Measurements from ENCODE around the gene SULT4A1.
"Not testable (repeated sequence)": the region's sequence is repeated elsewhere in the genome, so short reads cannot be mapped to it uniquely, and the experiment has no call there.

SULT4A1 gene

DNA sequence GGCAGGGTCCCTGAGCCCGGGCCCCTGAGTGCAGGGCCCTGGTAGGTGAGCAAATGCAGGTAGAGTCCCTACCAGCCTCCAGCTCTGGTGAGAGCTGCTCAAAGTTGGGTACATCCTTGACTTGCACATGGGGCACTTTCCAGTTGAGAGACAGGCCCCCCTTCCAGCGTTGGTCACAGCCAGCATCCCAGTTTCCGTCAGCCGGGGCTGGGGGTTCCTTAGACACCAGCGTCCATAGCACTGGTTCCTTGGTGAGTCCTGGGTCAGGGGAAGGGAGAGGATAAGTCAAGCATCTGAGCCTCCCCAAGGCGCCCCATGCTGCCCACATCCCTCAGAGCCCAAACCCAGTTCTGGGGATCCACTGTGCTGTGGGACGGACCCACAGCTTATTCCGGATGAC, 23.9 kb upstream of the SULT4A1 start:
- DNase-seq (ENCODE audit: low read depth), result no peak

DNA sequence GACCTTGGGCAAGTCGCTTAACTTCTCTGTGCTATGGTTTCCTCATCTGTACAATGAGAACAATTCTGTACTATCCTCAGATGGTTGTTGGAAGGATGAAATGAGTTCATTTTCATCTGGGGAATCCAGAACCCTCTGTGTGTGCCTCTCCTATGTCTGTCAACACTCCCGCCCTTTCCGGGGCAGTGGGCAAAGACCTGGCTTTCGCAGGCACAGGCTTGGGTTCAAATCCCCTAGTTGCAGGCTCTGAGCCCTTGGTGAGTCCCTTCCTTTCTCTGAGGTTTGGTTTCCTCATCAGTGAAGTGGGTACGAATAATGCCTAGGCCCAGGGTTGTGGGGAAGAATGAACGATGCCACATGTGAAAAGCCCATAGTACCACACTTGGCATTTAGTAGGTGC, 23.5 kb upstream of the SULT4A1 start:
- no peak for DNase-seq (ENCODE audit: low read depth)

DNA sequence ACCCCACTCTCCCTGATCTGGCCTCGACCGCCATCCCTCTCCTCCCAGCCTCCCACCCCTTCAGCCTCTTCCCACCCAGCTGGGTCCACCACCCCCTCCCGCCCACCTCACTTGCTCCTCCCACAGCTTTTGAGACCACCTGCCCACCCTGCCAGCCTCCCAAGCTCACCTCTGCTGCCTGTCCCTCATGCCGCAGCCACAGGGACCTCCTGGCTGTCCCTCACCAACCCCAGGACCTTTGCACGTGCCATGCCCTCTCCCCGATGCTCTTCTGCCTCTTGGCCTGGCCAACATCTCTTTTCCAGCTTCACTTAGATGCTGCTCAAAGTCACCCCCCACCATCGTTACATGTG, 23.0 kb upstream of the SULT4A1 start:
- DNase-seq (ENCODE audit: low read depth), result no peak

DNA sequence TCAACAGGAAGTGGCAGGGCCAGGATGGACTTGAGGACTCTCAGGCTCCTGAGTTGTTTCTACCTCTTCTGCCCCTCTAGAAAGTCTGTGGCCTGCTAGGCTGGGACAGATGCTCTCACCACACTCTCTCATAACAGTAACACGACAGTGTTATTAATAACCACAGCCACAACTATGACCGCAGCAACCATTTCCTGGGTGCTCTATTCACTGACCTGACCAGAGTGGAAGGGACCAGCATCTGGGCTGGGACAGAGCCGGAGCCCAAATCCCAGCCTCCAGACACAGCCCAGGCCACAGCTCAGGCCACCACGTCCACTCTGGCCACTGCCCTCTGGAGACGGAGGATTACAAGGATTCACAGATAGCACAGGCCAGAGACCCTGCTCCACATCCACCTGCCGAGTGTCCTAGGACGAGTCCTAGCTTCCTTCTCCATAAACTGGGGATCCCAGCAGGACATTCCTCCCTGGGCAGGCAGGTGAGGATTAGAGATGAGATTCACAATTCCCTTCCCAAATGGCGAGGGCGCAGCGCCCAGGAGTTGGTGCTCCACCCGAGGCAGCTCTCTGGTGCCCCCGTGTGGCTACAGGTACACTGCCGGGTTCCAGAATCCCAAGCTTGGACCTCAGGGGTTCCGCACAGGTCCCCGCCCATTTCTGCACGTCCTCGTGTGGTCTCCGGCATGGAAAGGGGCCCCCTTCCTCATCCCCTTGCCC, 22.4 kb upstream of the SULT4A1 start:
- peak; percentile 50 for DNase-seq (ENCODE audit: low read depth)

DNA sequence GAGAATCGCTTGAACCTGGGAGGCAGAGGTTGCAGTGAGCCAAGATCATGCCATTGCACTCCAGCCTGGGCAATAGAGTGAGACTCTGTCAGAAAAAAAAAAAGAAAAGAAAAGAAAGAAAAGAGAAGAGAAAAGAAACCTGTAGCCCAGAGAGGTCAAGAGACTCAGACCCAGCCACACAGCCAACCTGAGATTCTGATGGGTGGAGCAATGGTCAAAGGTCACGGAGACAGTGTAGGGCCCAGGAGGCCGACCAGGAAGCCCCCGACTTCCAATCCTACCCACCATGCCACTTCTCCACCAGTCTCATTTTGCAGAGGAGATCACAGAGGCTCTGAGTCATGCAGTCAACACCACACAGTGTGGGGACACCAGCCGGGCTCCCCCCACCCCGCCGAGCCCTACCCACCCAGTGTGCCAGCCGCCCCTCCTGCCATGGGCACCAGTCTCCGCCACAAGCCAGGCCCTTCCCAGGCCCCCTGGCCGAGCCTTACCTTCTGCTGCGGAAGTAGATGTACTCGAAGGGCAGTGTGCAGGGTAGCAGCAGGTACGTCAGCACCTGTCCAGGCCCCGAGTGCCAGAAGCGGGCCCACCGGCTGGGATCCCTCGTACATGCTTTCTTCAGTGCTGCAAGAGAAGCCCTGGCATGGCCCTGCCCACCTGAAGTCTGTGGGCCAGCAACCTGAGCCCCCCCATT, 21.6 kb upstream of the SULT4A1 start:
- no peak for DNase-seq (ENCODE audit: low read depth)

DNA sequence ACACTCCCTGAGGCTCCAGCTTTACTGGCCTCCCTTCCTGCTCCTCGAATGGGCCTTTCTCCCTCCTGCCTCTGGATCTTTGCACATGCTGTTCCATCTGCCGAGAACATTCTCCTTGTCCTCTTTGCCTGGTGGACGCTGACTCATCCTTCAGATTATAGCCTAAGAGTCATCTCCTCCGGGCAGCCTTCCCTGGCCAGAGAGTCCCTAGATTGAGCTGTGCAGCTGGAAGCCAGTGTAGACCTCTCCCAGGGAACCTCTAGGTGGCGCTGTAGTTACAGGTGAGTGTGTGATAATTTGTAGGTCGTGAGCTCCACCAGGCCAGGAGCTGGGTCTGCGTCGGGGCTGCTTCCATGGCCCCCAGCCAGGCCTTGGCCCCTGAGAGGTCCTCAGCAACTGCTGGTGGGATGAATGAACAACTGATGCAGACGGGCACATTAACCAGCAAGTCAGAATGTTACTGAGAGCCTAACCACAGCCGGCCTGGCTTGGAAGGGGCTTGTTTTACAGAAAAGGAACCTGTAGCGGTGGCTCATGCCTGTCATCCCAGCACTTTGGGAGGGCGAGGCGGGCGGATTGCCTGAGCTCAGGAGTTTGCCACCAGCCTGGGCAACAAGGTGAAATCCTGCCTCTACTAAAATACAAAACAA, 20.8 kb upstream of the SULT4A1 start:
- peak; percentile 80 for DNase-seq (ENCODE audit: low read depth)

DNA sequence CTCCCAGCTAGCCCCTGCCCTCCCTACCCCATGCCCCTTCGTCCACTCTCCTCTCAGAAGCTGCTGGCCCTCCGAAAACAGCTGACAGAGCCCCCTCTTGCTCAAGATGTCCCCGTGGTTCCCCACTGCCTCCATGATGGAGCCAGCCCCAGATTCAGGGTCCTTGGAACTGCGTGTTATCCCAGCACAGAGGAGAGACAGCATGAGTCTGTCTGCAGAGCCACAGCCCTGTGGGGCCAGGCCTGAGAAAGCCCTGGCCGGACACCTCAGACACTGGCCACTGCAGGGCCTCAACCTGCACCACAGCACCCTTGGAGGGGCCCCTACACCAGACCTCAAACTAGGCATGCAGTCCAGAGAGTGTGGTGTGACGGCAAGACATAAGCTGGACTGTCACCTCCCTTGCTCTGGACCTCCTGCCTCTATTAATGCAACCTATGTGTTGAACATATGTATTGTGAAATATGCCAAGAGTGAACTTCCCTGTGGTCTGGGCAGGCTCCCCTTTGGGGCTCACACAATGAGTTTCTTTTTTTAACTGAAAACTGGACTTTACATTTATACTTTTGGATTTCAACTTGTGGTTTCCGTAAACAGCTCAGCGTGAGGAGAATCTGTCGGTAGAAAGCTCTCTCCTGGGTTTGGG, 19.9 kb upstream of the SULT4A1 start:
- DNase-seq (ENCODE audit: low read depth), result no peak

DNA sequence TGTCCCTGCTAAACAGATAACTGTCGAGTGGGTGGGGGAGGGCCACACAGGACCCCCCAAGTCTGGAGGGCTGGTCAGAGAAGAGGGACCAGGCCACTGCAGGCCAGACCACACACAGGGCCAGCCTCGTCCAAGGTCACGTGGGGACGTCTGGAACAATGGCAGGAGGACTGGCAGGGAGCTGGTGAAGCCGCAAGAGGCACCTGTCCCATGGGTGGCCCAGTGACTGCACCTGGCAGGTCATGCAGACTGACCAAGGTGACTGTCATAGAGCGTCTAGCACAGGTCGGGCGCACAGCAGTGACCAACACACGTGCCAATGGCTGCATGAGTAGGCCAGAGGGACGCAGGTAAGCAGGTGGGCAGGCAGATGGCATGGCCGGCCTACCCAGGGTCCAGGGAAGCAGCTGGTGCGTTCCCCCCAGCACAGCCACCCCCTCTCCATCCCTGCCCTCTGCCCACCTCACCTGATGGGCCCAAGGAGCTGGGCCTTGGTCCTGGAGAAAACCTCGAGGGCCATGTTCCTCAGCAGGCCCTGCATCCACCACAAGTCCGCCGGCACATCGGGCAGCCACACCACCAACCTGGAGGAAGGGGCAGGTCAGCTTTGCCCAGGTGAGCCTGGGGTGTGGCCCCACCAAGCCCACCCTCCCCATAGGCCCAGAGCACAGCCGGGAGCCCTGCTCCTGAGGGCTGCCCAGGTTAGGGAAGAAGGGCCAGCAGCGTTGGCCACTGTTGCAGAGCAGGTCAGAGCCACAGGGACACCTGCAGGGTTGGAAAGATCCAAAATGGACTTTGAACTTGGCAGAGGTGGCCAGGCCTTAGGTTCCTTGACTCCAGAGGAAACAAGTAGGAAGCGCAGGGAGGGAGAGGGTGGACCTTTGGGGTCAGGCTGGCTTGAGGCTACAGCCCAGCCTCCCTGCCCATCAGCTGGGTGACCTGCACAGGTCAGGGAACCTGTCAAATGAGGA, 19.1 kb upstream of the SULT4A1 start:
- no peak for DNase-seq (ENCODE audit: low read depth)

DNA sequence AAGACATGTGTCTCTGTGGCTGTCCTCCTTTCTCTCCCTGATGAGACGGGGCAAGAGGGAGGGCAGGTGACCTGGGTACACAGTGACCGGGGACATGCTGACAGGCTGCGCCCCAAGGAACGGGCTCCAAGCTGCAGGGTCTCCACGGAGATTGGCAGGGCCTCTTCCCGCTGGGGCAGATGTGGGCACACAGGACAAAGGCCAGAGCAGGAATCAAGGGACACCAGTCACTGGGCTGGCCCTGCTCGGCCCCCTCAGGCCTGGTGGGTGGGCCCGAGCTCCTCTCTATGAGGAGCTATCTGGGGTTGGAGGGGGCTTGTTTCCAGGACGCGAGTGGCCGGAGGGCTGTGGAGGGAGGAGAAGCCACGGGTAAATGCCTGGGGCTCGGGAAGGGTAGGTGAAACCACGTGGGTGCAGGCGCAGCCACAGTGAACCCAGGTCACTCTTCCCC, 18.3 kb upstream of the SULT4A1 start:
- DNase-seq (ENCODE audit: low read depth), result no peak

DNA sequence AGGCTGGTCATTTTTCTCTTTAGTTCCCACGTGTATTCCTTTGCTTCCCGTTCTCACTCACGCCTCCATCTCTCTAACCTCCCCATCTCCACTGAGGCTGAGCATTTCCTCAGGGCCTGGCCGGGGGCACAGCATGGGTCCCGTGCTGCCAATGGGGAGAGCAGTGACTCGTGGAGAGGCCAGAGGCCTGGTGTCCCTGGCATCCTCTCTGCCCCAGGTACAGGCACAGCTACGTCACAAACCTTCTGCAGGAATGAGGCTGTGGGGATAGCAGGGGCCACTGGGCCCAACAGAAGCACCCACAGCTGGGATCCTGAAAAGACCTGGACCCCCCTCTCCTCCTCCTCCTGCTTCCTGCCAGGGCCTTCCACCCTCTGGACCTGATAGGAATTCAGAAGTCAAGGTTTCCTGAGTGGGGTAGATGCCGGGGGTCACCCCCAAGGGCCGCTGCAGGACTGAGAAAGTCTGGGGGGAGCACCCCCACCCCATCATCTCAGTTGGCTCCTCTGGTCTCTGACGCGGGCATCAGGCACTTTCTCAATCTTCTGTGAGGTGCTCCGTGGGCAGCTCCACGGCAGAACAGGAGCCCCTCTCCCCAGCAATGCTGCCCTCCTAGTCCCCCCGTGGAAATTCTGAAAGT, 17.7 kb upstream of the SULT4A1 start:
- DNase-seq (ENCODE audit: low read depth), result no peak

DNA sequence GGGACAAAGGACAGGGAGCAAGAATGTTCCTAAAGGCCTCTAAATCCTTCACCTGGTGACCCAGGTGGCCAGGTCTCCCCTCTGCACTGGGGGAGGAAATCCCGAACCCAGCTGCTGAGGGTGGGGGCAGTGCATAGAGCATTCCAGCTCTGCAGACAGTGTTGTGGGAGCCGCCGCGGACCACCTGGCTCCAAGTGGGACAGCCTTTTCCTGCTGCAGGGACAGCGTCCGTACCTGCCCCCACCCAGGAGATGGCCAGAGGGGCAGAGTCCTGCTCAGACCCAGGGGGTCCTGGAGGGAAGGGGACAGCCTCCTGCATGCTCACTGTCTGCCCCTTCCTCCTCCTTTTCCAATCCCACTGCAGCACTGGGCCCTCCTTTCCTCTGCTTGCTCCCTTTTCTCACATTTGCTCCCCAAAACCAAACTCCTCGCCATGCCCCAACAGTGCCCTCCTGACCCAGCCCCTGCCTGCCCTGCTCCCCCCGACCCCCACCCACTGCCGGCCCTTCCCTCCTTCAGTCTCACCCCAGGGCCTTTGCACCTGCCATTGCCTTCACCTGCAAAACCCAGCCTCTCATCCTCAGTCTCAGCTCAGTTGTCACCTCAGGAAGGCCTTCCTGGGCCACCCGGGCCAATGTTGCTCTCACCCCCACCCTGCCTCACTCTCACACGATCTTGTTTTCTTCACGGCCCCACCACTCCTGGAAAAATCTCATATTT, 16.7 kb upstream of the SULT4A1 start:
- DNase-seq (ENCODE audit: low read depth), result no peak

DNA sequence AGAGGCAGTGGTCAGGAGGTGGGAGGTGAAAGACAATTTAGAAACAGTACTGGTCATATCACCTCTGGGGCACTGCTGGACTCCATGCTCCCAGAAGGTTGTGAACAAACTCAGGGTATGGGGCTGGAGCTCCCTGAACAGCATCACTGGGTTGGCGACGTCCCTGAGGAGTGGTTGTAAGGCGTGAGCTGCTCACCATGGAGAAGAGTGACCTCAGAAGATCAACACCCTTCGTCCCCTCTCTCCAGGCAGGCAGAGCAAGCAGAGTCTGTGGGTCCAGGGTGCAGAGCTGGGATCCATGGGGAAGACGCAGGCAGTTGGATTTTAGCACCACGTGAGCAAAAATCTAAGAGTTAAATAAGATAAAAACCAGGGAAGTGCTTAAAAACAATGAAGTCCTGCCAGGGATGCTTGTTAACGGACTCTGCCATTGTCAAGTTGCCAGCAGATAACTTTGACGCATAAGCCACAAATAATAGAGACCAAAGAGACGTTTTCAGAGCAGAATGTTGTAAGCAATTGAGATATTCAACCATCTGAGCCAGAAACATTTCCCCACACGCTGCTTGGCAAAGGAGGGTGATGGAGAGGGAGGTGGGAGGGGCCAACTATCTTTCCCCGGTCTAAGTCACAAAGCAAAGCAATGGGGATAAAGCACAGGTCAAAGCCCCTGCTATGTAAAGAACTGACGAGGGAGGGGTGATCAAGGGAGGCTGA, 15.9 kb upstream of the SULT4A1 start:
- DNase-seq (ENCODE audit: low read depth), result no peak

DNA sequence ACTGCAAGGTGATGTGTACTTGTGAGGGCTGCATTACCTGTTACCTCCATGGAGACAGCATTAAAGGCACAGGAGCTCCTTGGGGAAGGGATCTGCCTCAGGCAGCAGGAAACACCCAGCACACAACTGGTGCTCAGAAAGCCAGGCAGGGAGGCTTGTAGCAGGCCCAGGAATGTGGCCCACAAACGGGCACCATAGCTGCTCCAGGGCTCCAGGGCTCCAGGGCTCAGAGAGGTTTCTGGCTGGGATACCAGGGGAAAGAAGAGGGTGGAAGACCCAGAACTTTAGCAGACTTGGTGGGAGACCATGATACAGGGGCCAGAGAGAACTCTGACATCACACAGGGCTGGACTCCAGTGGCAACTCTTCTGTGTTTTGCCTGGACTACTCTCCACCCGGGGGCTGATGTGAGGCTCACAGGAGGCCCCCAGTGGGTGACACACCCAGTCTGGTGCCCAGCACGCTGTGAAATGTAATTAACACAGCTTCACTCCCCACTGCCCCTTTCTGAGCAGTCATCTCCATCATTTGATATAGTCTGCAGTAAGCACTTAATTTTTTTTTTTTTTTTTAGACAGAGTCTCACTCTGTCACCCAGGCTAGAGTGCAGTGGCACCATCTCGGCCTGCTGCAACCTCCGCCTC, 14.7 kb upstream of the SULT4A1 start:
- no peak for DNase-seq (ENCODE audit: low read depth)

DNA sequence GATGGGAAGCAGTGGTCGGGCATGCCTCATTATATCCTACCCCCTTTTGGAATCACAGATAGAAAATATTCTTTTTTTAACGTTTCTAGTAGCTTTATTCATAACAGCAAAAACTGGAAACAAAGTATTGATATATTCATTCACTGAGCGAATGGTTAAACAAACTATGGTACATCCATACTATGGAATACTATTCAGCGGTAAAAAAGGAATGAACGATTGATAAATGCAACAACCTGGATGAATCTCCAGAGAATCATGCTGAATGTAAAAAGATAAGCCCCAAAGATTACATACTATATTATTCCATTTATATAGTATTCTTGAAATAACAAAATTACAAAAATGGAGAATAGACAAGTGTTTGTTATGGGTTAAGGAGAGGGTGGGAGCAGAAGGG, 7.5 kb upstream of the SULT4A1 start:
- DNase-seq (ENCODE audit: low read depth), result no peak

DNA sequence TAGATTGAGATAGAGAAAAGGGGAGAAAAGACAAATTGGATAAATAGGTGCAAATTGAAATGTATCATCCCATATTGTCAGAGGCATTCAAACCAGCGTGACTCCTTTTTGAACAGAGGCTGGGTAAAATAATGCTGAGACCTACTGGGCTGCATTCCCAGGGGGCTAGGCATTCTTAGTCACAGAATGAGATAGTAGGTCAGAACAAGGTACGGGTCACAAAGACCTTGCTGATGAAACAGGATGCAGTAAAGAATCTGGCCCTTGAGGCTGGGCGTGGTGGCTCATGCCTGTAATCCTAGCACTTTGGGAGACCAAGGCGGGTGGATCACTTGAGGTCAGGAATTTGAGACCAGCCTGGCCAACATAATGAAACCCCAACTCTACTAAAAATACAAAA, 6.7 kb upstream of the SULT4A1 start:
- not testable (repeated sequence) for DNase-seq (ENCODE audit: low read depth)

DNA sequence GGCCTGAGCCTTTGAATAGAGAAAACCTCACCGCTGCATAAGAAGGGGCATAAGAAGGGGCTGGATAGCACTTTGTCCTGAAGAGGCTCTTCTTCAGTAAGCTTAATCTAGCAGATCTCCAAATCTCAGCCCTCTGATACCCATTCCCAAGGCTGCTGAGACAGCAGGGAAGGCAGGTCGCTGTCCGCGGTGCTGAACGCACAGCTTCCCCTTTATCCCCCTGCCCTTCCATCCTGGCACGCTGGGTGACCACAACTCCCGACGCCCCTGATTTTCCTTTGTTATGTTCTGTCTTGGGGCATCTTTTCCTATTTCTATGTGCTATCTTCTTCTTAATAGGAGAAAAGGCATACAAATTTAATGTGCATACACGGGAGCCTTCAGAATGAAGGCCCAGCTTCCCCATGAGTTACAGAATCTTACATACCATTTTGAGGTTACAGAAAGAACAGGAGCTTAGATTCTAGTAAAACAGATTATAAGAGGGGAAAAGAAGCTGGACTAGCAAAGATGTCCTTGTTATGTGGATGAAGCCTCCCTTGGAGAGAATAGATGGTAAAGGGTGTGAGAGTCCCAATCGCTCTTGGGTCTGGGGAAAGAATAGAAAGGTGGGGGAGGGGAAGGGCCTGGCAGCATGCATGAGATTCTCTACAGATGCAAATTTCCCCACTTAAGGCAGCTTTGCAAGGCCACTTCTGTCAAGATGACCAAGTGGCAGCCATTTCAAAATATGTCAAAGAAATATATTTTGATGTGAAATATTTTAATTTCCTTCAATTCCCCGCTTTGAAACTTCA, 5.7 kb upstream of the SULT4A1 start:
- DNase-seq (ENCODE audit: low read depth), result peak; percentile 75

DNA sequence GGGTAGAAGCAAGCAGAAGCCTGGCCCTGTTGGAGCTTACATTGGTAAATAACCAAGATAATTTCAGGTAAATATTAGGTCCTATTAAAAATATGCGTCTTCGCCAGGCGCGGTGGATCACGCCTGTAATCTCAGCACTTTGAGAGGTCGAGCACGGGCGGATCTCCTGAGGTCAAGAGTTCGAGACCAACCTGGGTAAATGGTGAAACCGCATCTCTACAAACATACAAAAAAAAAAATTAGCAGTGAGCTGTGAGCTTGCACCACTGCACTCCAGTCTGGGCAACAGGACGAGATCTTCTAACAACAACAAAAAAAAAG, 529 bp upstream of the SULT4A1 start:
- no peak for DNase-seq (ENCODE audit: low read depth)

DNA sequence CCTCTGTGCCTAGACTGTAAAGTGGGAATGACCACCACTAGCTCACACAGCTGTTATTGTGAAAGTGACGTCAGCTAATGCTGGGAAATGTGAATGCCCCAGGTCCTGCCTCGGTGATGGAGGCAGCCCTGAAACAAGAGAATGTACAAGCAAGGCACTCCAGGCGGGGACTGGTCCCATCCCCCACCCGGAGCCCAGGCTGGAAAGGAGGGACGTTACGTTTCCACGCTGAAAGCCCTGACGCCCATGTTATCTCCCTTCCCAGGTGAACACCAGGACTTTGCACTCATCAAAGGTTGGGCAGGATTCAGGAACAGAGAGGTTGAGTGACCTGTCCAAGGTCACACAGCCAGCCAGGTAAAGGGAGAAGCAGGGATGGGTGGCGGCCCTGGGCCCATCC, 784 bp downstream of the SULT4A1 start:
- no peak for DNase-seq (ENCODE audit: low read depth)

DNA sequence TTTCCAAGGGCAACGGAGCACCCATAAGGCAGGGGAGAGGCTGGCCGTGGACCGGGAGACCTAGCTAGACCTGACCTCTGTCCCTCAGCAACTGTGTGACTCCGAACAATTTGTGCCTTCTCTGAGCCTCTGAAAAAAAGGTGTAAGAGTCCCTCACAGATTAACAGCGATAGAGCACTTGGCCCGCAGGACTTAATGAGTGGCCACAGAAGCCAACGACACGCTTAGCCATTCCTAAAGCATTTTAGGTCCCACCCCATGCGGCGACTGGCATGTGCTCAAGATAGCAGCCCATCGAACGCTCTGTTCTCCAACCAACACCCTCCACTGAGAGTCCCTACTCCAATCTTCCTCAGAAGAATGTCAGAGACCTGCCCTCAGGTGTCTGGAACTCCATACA, 1.5 kb downstream of the SULT4A1 start:
- DNase-seq (ENCODE audit: low read depth), result no peak
